ENCODE data around the gene TNFRSF8.
A peak's percentile ranks its signal among the peaks of the same experiment; 100 is the strongest.

TNFRSF8 gene

DNA sequence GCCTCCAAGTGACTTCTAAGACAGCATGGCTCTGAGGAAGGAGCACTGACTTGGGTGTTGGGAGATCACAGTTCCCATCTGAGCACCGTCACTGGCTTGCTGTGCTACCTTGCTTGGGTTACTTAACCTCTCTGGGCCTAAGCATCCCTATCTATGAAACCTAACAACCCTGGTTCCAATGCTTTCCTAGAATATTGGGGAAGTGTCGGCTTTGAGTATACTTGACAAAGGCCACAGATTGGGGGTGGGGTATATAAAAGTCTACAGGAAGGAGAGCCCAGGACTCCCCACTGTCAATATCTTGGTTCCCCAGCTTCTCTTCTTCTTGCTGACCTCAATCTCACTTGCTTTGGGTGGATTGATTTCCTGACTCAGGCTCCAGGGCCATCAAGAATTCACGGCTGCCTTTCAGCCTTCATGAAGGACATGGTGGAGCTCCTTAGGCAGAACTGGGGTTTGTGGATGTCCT, 110.0 kb downstream of the TNFRSF8 start:
- no peak for DNase-seq (ENCODE audit: low read depth in 3 of 3)

DNA sequence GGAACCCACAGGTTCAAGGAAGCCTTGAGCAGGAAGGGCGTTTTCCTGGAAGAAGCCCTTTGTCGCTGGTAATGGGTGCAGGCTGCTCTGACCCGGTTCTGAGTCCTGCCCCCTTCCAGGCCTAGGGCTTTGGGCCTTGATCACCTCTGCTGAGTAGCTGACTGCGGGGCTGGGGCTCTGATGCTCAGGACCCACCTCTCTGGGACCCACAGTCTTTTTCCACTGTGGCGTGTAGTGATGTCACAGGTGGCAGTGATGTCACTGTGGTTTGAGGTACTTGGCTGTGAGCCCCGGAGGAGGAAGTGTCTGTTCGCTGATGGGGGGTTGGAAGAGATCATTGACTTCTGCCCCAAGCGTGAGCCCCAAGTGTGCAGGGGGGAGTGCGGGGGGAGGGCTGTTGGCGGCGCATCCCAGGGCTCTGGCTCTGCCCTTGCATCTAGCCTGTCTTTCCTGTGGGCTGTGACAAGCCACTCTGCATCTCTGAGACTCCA, 110.6 kb downstream of the TNFRSF8 start:
- DNase-seq (ENCODE audit: low read depth in 3 of 3): peak; percentile 68 to 89 (median 88)

- DNase-seq (ENCODE audit: low read depth in 3 of 3): no peak
Observed at GRCh38 chr1:12174924-12175810, 112.1 kb downstream of the TNFRSF8 start.

- DNase-seq (ENCODE audit: low read depth in 3 of 3): no peak
Observed at GRCh38 chr1:12176298-12177118, 113.4 kb downstream of the TNFRSF8 start.

DNA sequence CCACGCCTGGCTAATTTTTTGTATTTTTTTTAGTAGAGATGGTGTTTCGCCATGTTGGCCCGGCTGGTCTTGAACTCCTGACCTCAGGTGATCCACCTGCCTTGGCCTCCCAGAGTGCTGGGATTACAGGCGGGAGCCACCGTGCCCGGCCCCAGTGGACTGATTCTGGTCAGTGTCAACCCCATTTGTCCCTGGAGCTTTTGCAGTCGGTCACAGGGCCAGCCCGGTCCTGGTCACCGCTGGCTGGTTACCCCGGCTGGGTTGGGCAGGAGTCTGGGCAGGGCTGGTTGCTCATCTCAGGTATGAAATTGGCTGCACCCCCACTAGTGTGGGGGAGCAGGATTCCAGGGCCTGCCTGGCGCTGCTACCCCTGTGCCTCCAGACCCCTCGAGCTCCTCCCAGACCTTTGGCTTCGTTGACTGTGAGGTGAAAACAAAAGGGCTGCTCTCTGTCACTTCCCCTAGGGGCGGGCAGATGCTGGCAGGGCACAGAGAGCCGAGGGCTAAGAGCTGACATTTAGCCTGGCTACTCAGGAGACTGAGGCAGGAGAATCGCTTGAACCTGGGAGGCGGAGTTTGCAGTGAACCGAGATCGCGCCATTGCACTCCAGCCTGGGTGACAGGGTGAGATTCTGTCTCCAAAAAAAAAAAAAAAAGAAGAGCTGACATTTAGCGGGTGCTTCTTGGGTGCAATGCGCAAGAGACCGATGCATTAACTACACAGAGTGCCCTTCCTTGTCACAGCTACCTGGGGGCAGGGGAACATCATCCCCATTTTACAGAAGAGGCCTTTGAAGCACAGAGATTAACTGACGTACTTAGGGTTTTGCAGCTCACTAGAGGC, 114.3 kb downstream of the TNFRSF8 start:
- no peak for DNase-seq (ENCODE audit: low read depth in 3 of 3)

DNA sequence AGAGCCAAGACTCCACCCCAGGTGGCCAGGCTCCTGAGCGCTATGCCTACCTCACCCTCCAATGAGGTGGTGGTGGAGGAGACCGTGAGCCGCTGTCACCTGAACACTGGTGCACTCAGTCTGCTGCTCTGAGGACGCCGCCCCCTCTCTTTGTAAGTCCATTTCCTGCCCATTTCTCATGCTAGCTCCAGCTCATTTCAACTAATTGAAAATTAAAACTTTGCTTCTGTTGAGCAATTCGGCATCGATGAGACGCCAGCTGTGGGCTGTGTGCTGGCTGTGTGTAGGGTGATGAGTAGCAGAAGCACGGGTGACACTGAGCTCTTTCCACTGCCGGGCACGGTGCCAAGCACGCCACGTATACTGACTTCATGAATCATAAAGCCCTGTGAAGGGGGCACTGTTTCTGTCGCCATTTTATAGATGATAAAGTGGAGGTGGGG, 114.9 kb downstream of the TNFRSF8 start:
- DNase-seq (ENCODE audit: low read depth in 3 of 3): peak; percentile 87 to 95 (median 90)

- no peak for DNase-seq (ENCODE audit: low read depth in 3 of 3)
Observed at GRCh38 chr1:12178511-12178910, 115.4 kb downstream of the TNFRSF8 start.

DNA sequence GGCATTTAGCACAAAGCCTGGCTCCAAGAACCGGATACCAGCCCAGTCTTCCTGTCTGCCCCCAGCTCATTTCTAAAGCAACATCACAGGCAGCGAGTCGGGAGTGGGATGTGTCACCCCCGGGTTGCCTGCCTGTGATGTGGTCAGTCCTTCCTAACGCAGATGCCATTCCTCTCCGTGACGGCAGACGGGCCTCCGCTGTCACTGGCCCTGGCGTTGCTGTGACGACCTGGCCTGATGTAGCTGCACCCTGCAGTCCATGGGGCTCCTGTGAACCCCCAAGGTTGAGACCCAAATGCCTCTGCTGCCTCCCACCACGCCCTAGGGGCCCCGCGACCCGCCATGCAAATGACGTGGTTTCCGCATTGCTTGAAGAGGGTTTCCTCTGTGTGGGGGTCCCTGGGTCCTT, 116.0 kb downstream of the TNFRSF8 start:
- DNase-seq (ENCODE audit: low read depth in 3 of 3): peak; percentile 60 to 84 (median 71)

DNA sequence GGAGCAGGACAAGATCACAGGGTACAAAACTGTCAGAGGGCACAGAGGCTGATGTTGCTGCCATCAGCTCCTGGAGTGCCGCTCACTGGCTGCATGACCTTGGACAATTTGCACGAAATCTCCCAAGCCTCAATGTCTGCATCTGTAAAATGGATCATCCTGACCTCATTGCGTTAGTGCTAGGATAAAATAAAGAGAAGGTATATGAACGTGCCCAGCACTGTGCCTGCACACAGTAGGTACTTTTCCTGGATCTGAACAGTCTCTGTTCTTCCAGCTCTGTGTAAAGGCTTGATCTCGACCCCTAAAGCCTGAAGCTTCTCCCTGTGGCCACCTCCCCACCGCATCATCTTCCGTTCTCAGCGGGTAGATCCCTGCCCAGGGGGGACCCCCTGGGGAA, 116.6 kb downstream of the TNFRSF8 start:
- no peak for DNase-seq (ENCODE audit: low read depth in 3 of 3)

- DNase-seq (ENCODE audit: low read depth in 3 of 3): no peak
Observed at GRCh38 chr1:12180315-12180714, 117.2 kb downstream of the TNFRSF8 start.

DNA sequence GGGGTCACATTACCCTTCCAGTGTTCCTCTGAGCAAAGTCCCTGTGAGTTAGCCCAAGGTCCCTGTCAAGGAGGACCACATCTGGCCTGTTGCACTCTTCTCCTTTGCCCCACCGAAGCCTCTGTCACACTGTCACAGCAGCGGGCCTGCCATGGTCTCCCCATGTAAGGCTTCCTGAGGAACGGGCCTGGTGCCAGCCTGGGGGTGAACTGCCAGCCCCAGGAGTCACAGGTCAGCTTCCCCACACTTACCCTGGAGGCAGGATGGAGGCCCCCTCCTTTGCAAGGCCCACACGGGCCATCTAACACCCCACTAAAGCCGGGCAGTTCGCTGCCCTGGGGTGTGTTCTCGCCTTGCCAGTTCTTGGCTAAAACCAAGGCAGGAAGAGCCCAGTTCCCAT, 117.8 kb downstream of the TNFRSF8 start:
- no peak for DNase-seq (ENCODE audit: low read depth in 3 of 3)

DNA sequence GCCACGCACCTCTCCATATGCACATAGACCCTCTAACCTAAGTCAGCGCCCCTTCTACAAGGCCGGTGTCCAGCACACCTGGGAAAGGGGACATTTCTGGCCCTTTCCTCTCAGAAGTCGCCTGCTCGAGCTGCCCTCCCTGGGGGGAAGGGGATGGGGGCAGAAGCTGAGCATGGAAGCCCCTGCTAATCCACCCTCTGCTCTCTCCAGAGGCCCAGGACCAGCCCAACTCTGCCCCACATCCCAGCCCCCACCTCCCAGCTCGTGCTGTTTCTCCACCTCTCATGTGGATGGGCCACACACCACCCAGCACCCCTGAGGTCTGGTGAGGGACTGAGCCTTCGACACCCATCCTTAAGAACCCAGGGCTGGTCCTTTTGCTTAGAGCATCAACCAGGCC, 118.5 kb downstream of the TNFRSF8 start:
- DNase-seq (ENCODE audit: low read depth in 3 of 3): no peak

DNA sequence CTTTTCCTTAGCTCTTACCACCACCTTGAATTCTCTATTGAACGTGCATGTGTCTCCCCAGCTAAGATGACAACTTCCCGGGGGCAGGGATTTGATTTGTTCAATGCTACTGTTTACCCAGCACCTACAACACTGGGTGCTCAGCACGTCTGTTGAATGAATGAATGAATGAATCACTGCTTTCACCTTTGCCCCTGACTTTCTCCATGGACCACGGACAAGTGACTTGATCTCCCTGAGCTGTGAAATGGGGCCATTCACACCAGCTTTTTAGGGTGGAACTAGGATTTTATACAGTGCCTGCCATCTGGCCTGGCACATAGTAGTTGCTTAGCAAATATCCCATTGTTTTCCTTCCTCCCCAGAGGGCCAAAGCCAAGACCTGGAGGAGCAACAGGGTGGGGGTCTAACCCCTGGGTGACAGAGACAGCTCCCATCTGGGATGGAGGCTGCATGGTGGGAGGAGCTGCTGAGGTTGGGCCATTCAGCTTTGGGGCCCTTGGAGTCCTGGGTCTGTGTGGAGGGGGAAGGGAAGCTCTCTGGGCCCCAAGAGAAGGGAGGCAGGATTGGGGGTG, 119.4 kb downstream of the TNFRSF8 start:
- DNase-seq (ENCODE audit: low read depth in 3 of 3): no peak

DNA sequence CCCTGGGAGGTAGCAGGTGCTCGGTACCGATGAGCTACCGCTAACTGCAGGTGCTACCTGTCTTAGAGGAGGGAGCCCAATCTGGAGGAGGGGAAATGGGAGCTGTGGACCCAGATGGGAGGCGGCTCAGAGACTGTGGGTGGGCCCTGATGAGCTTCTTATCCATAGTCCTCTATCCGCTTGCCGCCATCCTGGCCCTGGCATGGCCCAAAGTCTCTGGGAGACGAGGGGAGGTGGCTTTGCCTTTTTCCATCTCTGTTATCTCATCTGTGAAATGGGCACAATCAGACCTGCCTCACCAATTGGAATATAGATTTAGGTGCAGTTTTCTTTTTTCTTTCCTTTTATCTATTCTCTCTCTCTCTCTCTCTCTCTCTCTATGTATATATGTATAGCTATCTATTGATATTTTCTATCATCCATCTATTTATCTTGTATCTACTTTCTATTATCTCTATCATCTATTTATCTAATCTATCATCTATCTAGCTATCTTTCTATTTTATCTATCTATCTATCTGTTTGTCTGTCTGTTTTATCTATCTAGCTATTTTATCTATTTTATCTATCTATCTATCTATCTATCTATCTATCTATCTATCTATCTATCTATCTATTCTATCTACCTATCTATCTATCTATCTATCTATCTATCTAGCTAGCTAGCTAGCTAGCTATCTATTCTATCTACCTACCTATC, 120.1 kb downstream of the TNFRSF8 start:
- DNase-seq (ENCODE audit: low read depth in 3 of 3): no peak

DNA sequence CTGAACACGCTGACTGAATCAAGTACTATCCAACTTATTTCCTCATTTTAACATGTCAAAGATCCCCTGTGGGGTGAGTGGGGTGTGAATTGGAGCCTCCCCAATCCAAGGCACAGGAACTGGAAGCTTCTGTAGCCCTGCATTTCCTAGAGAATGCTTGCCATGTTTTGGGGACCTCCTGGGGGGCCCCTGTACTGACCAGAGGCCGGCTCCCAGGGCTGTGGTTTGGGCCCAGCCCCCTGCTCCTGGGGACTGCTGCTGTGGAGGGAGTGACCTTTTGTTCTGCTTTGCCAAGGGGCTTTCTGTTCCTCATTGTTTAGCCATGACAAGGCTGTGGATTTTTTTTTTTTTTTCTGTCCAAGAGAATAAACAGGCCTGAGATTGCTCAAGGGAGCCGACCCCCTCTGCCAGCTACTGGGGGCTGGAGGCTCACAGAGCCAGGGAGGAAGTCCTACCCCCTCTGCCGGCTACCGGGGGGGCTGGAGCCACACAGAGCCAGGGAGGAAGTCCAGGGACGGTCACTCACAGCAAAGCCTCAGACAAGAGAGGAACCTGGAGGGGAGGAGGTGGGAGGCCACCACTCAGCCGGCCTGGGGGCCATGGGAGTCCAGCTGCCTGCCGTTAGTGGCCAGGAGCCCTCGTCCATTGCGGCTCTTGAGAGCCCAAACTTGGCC, 121.0 kb downstream of the TNFRSF8 start:
- no peak for DNase-seq (ENCODE audit: low read depth in 3 of 3)

- DNase-seq (ENCODE audit: low read depth in 3 of 3): no peak
Observed at GRCh38 chr1:12185036-12185917, 122.2 kb downstream of the TNFRSF8 start.

DNA sequence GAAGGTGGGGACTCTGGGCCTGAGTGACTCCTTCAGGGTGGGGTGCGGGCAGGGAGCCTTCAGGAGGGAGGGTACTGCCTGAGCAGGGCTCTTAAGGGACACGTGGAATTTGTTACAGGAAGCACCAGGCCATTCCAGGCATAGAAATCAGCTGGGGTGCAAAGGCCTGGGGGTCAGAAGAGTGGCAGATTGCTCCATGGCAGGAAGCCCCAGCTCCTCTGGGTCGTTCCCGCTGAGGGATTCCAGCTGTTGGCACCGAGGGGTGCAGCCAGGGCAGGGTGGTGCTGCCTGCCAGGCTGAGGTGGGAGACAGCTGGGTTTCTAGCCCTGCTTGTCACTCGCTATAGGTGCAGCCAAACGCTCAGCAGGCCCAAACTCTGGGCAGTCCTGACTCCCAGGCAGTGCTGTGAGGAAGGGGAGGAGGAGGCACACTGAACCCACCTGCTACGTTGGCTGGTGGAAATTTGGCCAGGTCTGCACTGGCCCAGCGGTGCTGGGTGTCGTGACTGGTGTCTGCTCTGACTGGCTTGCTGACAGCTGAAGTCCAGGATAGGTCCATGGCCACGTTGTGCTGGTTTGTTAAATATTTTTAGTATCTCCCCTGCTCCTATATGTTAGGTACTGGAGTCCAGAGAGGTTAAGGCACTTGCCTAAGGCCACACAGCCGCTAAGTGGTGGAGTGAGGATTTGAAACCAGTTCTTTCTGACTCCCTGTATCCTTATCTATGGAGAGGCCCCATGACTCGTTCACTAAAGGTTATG, 123.0 kb downstream of the TNFRSF8 start:
- DNase-seq (ENCODE audit: low read depth in 3 of 3): no peak

DNA sequence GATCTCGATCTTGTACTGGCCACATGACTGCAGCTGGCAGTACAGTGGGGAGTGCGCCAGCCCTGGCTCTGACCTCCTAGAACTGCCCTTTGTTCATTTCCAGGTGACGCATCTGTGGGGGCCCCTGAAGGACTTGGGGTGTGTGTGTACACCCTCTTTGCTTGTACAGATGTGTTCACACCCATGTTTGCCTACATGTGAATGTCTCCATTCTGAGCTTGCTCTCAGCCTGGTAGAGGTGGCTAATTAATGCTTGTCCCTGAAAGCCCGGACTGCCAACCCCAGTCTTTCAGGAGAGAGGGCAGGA, 123.5 kb downstream of the TNFRSF8 start:
- DNase-seq (ENCODE audit: low read depth in 3 of 3): no peak
